ENCODE data around the gene CCM2L.
"Not testable (repeated sequence)": the region's sequence is repeated elsewhere in the genome, so short reads cannot be mapped to it uniquely, and the experiment has no call there.

Gene CCM2L

GRCh38 chr20:32031007-32031958 lies 21.0 kb downstream of the CCM2L start:
- Histone ChIP-seq H3K27ac (ENCODE audit: poor library complexity, severe bottlenecking) (no peak overlapping the region), H3K27me3 (ENCODE audit: insufficient read depth, poor library complexity, severe bottlenecking) (peaks cover 48% of the 10 kb centered on the region), H3K4me1 (ENCODE audit: insufficient read depth, poor library complexity, severe bottlenecking) (no peaks in the 10 kb centered on the region), H3K36me3 (ENCODE audit: low read depth) (no peaks in the 10 kb centered on the region), H3K4me3 (ENCODE audit: severe bottlenecking) (peak overlapping the region; percentile 8), H3K9me3 (ENCODE audit: severe bottlenecking) (no peaks in the 10 kb centered on the region)
- TF ChIP-seq, protein P1, sequence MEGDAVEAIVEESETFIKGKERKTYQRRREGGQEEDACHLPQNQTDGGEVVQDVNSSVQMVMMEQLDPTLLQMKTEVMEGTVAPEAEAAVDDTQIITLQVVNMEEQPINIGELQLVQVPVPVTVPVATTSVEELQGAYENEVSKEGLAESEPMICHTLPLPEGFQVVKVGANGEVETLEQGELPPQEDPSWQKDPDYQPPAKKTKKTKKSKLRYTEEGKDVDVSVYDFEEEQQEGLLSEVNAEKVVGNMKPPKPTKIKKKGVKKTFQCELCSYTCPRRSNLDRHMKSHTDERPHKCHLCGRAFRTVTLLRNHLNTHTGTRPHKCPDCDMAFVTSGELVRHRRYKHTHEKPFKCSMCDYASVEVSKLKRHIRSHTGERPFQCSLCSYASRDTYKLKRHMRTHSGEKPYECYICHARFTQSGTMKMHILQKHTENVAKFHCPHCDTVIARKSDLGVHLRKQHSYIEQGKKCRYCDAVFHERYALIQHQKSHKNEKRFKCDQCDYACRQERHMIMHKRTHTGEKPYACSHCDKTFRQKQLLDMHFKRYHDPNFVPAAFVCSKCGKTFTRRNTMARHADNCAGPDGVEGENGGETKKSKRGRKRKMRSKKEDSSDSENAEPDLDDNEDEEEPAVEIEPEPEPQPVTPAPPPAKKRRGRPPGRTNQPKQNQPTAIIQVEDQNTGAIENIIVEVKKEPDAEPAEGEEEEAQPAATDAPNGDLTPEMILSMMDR (IDR thresholded peaks at IDR 0.05; ENCODE audit: poor library complexity, severe bottlenecking), result peak; percentile 100
- DNase-seq (ENCODE audit: low spot score) (peak; percentile 94), ATAC-seq (ENCODE audit: low read depth) (peak; percentile 92)

DNA sequence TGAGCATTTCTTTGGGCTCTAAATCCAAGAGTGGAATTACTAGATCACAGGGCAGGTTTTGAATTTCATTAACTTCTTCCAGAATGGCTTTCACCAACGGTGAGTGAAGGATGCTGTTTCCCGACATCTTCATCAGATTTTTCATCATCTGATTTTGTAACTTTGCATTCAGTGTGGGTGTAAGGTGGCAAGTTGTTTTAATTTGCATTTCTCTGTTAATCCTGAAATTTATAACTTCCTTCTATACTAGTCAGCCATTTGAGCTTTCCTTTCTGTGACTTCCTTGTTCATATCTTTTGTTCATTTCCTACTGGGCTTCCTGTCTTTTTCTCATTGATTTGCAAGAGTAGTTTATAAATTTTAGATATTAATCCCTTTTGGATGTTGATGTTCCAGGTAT lies 23.1 kb downstream of the CCM2L start:
- DNase-seq (ENCODE audit: low spot score), result no peak
- Histone ChIP-seq H3K4me3 (ENCODE audit: severe bottlenecking) (no peak overlapping the region), H3K36me3 (ENCODE audit: low read depth) (no peaks in the 10 kb centered on the region), H3K27ac (ENCODE audit: poor library complexity, severe bottlenecking) (no peak overlapping the region), H3K4me1 (ENCODE audit: insufficient read depth, poor library complexity, severe bottlenecking) (peaks cover 4% of the 10 kb centered on the region), H3K9me3 (ENCODE audit: severe bottlenecking) (no peaks in the 10 kb centered on the region), H3K27me3 (ENCODE audit: insufficient read depth, poor library complexity, severe bottlenecking) (peaks cover 56% of the 10 kb centered on the region)
- TF ChIP-seq, protein P1 (IDR thresholded peaks at IDR 0.05; ENCODE audit: poor library complexity, severe bottlenecking), result no peak
- ATAC-seq (ENCODE audit: low read depth), result no peak

GRCh38 chr20:32033721-32034120 lies 23.5 kb downstream of the CCM2L start:
- H3K9me3 ChIP-seq (ENCODE audit: severe bottlenecking); H3K27ac ChIP-seq (ENCODE audit: poor library complexity, severe bottlenecking); H3K4me3 ChIP-seq (ENCODE audit: severe bottlenecking); H3K4me1 ChIP-seq (ENCODE audit: insufficient read depth, poor library complexity, severe bottlenecking); H3K36me3 ChIP-seq (ENCODE audit: low read depth); ATAC-seq (ENCODE audit: low read depth): not testable (repeated sequence)
- H3K27me3 ChIP-seq (ENCODE audit: insufficient read depth, poor library complexity, severe bottlenecking), result peaks cover 56% of the 10 kb centered on the region
- peak; percentile 4 for DNase-seq (ENCODE audit: low spot score)

- H3K27ac ChIP-seq (ENCODE audit: poor library complexity, severe bottlenecking), result no peak overlapping the region
- TF ChIP-seq, protein P1 (IDR thresholded peaks at IDR 0.05; ENCODE audit: poor library complexity, severe bottlenecking), result peak; percentile 62
- ATAC-seq (ENCODE audit: low read depth) (peak; percentile 26; the same call in 1 of the 3 replicates), DNase-seq (ENCODE audit: low spot score) (peak; percentile 71)
- peaks cover 56% of the 10 kb centered on the region for H3K27me3 ChIP-seq (ENCODE audit: insufficient read depth, poor library complexity, severe bottlenecking)
- H3K4me3 ChIP-seq (ENCODE audit: severe bottlenecking), result no peak overlapping the region
- H3K9me3 ChIP-seq (ENCODE audit: severe bottlenecking), result no peaks in the 10 kb centered on the region
- no peaks in the 10 kb centered on the region for H3K36me3 ChIP-seq (ENCODE audit: low read depth)
- H3K4me1 ChIP-seq (ENCODE audit: insufficient read depth, poor library complexity, severe bottlenecking), result peaks cover 4% of the 10 kb centered on the region
Measured at GRCh38 chr20:32034581-32035425, 24.6 kb downstream of the CCM2L start.

GRCh38 chr20:32035426-32035779 lies 25.2 kb downstream of the CCM2L start:
- Histone ChIP-seq H3K27ac (ENCODE audit: poor library complexity, severe bottlenecking) (no peak overlapping the region), H3K4me1 (ENCODE audit: insufficient read depth, poor library complexity, severe bottlenecking) (peaks cover 4% of the 10 kb centered on the region), H3K4me3 (ENCODE audit: severe bottlenecking) (no peak overlapping the region), H3K9me3 (ENCODE audit: severe bottlenecking) (no peaks in the 10 kb centered on the region), H3K27me3 (ENCODE audit: insufficient read depth, poor library complexity, severe bottlenecking) (peaks cover 51% of the 10 kb centered on the region), H3K36me3 (ENCODE audit: low read depth) (no peaks in the 10 kb centered on the region)
- TF ChIP-seq, protein P1 (IDR thresholded peaks at IDR 0.05; ENCODE audit: poor library complexity, severe bottlenecking), result peak; percentile 44
- no peak for ATAC-seq (ENCODE audit: low read depth)
- DNase-seq (ENCODE audit: low spot score), result peak; percentile 69
